Endothelial cell of umbilical vein (primary cell): ENCODE measurements around the gene SNN. TPM values are rescaled to one million over a fixed set of nuclear protein-coding genes. Genes with fewer than 3 reads are reported as not detected.

Experiments used
- BruUV-seq: library from RNA; stranded (reverse); fragments of 400-500 nt; replicated peaks from 2 replicates; lab custom pipeline; 2021; lab: Mats Ljungman, UMichigan
- CTCF ChIA-PET: fragments of 300-600, 350-600 bp; sonication (Branson Sonifier 250); formaldehyde crosslinking; loops from one replicate; lab custom pipeline; 2021; ENCODE audit warnings: antibody characterized with exemption, inconsistent platforms; lab: Charles Lee
- POLR2A ChIA-PET: fragments of 300-600, 350-600 bp; sonication (Branson Sonifier 250); formaldehyde crosslinking; loops from one replicate; lab custom pipeline; 2021; ENCODE audit warnings: antibody characterized with exemption, inconsistent platforms; lab: Charles Lee
- DNase-seq: peaks from one replicate; pipeline ENCODE4 v3.0.0-alpha.2; 2011; ENCODE audit warnings: low read depth, low spot score
- FAIRE-seq: peaks from 2 replicates; lab custom pipeline; 2011; peaks lifted over from hg19 to GRCh38; lab: Jason Lieb, UNC
- H2AFZ ChIP-seq: 2 replicates; pipeline ENCODE4 v1.6.0; 2012; ENCODE audit warnings: low read depth, low read length, control low read depth, inconsistent platforms
- H3K27ac ChIP-seq: 2 replicates; pipeline ENCODE4 v1.5.1; 2011; ENCODE audit warnings: low read depth, mild to moderate bottlenecking, control low read depth, low read length, moderate library complexity; ENCODE audit not compliant: insufficient read depth
- H3K27me3 ChIP-seq, 2 experiments: 2 replicates each; pipeline versions ENCODE4 v1.6.0 to v1.6.1; 2011; ENCODE audit warnings: low read length in 2 of 2, mixed read lengths in 1 of 2; ENCODE audit not compliant: control insufficient read depth in 2 of 2, insufficient read depth in 2 of 2
- H3K36me3 ChIP-seq, 2 experiments: 2 replicates in 1 of 2; 3 replicates in 1 of 2; pipeline ENCODE4 v1.5.1; 2011; ENCODE audit warnings: low read length in 2 of 2, mild to moderate bottlenecking in 1 of 2, moderate library complexity in 1 of 2; ENCODE audit not compliant: control insufficient read depth in 2 of 2, insufficient read depth in 2 of 2; ENCODE audit errors: extremely low read depth in 1 of 2
- H3K4me1 ChIP-seq: 3 replicates; pipeline ENCODE4 v1.5.1; 2011; ENCODE audit warnings: mild to moderate bottlenecking, low read length; ENCODE audit not compliant: control insufficient read depth, insufficient read depth; ENCODE audit errors: extremely low read depth
- H3K4me2 ChIP-seq: 2 replicates; pipeline ENCODE4 v1.6.1; 2011; ENCODE audit warnings: low read length, control low read depth, mixed read lengths; ENCODE audit not compliant: insufficient read depth
- H3K4me3 ChIP-seq, 3 experiments: fragments of 200-600 bp in 1 of 3; sonication (generic), shearing (Covaris generic) in 1 of 3; replicated peaks in 1 of 3; 2 replicates each; pipeline ENCODE4 v1.5.1; 2011 to 2016; ENCODE audit warnings: control low read depth in 3 of 3, low read length in 3 of 3, mild to moderate bottlenecking in 2 of 3, inconsistent platforms in 1 of 3, low read depth in 1 of 3, moderate library complexity in 1 of 3; ENCODE audit not compliant: insufficient read depth in 1 of 3
- H3K79me2 ChIP-seq: 2 replicates; pipeline ENCODE4 v1.6.0; 2012; ENCODE audit warnings: low read length, inconsistent platforms; ENCODE audit not compliant: control insufficient read depth, insufficient read depth
- H3K9ac ChIP-seq: replicated peaks from 2 replicates; pipeline ENCODE3; 2011; ENCODE audit warnings: low read length, control low read depth; ENCODE audit not compliant: insufficient read depth; ENCODE audit errors: extremely low read depth
- H3K9me1 ChIP-seq: replicated peaks from 3 replicates; pipeline ENCODE4 v1.6.0; 2011; ENCODE audit warnings: mild to moderate bottlenecking, low read length; ENCODE audit not compliant: control insufficient read depth, insufficient read depth; ENCODE audit errors: extremely low read depth
- H3K9me3 ChIP-seq: replicated peaks from 2 replicates; pipeline ENCODE4 v1.5.1; 2012; ENCODE audit warnings: low read length, inconsistent platforms; ENCODE audit not compliant: control insufficient read depth, insufficient read depth
- H4K20me1 ChIP-seq: replicated peaks from 2 replicates; pipeline ENCODE3; 2011; ENCODE audit warnings: mild to moderate bottlenecking, low read length; ENCODE audit not compliant: control insufficient read depth, insufficient read depth; ENCODE audit errors: extremely low read depth
- EZH2 ChIP-seq: IDR thresholded peaks from 2 replicates; pipeline ENCODE4 v1.6.1; 2012; ENCODE audit warnings: borderline replicate concordance, low read depth, mild to moderate bottlenecking, moderate library complexity, low read length, inconsistent platforms; ENCODE audit not compliant: severe bottlenecking
- FOS ChIP-seq: IDR thresholded peaks from 2 replicates; pipeline ENCODE4 v1.6.1; 2011; ENCODE audit warnings: mild to moderate bottlenecking, low read length, moderate library complexity, borderline replicate concordance; ENCODE audit not compliant: insufficient read depth
- GATA2 ChIP-seq: IDR thresholded peaks from 2 replicates; pipeline ENCODE4 v1.7.0; 2011; ENCODE audit warnings: low read depth, mild to moderate bottlenecking, moderate library complexity, mixed read lengths, low read length; ENCODE audit not compliant: insufficient read length, insufficient read depth
- JUN ChIP-seq: IDR thresholded peaks from 2 replicates; pipeline ENCODE4 v1.6.1; 2011; ENCODE audit warnings: borderline replicate concordance, low read depth; ENCODE audit not compliant: insufficient read length, insufficient read depth
- MYC ChIP-seq: IDR thresholded peaks from one replicate; pipeline ENCODE4 v1.6.1; 2011; ENCODE audit warnings: mild to moderate bottlenecking, low read depth, low read length
- POLR2A ChIP-seq: IDR thresholded peaks from 2 replicates; pipeline ENCODE4 v1.6.1; 2012; ENCODE audit warnings: low read depth, mild to moderate bottlenecking, control low read depth, low read length
- POLR2AphosphoS5 ChIP-seq: IDR thresholded peaks from 2 replicates; pipeline ENCODE4 v1.6.1; 2012; ENCODE audit warnings: low read depth, mild to moderate bottlenecking, control low read depth, low read length, moderate library complexity; ENCODE audit not compliant: insufficient read depth
- dilution Hi-C: fragments of 300-500 bp; cut with MboI; formaldehyde crosslinking; loops from one replicate; pipeline ENCODE4 v1.15.0; 2019; ENCODE audit warnings: low sequenced_read_pairs; ENCODE audit not compliant: extremely low pct_ligation_motif_present
- intact Hi-C: fragments of 100-400 bp; cut with micrococcal nuclease; formaldehyde crosslinking; loops from one replicate; pipeline ENCODE4 v1.10.0; 2022
- polyA plus RNA-seq, 4 experiments: library from polyadenylated mRNA; depleted of rRNA in 3 of 4; stranded (reverse) in 3 of 4; unstranded in 1 of 4; fragments of >200 nt; gene quantifications; 2 replicates each; pipeline versions ENCODE4 v1.2.1 to v1.2.3, GENCODE V29; 2011 to 2012; ENCODE audit warnings: missing spikeins in 1 of 4
- total RNA-seq: library from RNA; stranded (reverse); gene quantifications from 2 replicates; pipeline ENCODE4 v1.2.3, GENCODE V29; 2021
- TF ChIP-seq, protein P1 (sequence below), 2 donors: IDR thresholded peaks; 1 replicate in 1 of 2; 2 replicates in 1 of 2; pipeline ENCODE4 v1.5.1; 2011; ENCODE audit warnings: low read length in 2 of 2, mild to moderate bottlenecking in 2 of 2, moderate library complexity in 2 of 2, control low read depth in 1 of 2, inconsistent platforms in 1 of 2, low read depth in 1 of 2; ENCODE audit not compliant: insufficient read depth in 1 of 2; ENCODE audit errors: extremely low read depth in 1 of 2
- TF ChIP-seq, protein P2 (sequence below): IDR thresholded peaks from 2 replicates; pipeline ENCODE4 v1.6.1; 2011; ENCODE audit not compliant: insufficient read depth, insufficient read length

The SNN gene
- total and polyA plus RNA-seq, 2 donors (not counting 3 experiments of a cell fraction or from before 2014, with no cell fraction given) = 17.7 to 24.1 TPM

DNA sequence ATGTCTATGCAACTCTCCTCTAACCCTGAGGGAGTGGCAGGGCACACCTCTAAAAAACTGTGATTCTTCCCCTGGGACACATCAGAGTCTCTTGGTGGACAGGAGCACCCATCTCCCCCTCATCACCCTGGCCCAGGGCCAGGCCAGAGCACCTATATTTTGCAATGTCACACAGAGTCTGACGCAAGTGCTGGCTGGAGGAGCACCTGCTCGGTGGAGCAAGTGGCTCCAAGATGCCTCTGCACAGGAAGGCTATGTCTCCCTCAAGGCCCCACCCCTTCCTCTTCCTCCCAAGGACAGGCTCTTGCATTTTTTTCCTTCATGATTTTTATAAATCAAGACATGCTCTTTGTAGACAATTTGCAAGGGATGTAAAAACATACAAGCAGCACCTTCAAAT lies 13.3 kb downstream of the SNN start:
- Histone ChIP-seq H3K4me1 (no peaks in the 10 kb centered on the region), H3K9me3 (no peaks in the 10 kb centered on the region), H4K20me1 (no peaks in the 10 kb centered on the region), H3K27me3 (no peaks in the 10 kb centered on the region), H3K4me2 (no peak overlapping the region), H2AFZ (no peak overlapping the region), H3K4me3 (no peak overlapping the region), H3K9ac (no peak overlapping the region), H3K9me1 (no peaks in the 10 kb centered on the region), H3K79me2 (no peaks in the 10 kb centered on the region), H3K36me3 (peaks cover 11 to 35% of the 10 kb centered on the region in 2 experiments), H3K27ac (no peak overlapping the region)
- ChIA-PET CTCF (no interaction called here), POLR2A (no interaction called here)
- BruUV-seq = no TSS peak
- intact Hi-C loops = no loop called here
- dilution Hi-C loops = no loop called here
- TF ChIP-seq POLR2AphosphoS5 (no peak), MYC (no peak), POLR2A (no peak), JUN (no peak), GATA2 (no peak), FOS (no peak), EZH2 (no peak)
- TF ChIP-seq, protein P1, sequence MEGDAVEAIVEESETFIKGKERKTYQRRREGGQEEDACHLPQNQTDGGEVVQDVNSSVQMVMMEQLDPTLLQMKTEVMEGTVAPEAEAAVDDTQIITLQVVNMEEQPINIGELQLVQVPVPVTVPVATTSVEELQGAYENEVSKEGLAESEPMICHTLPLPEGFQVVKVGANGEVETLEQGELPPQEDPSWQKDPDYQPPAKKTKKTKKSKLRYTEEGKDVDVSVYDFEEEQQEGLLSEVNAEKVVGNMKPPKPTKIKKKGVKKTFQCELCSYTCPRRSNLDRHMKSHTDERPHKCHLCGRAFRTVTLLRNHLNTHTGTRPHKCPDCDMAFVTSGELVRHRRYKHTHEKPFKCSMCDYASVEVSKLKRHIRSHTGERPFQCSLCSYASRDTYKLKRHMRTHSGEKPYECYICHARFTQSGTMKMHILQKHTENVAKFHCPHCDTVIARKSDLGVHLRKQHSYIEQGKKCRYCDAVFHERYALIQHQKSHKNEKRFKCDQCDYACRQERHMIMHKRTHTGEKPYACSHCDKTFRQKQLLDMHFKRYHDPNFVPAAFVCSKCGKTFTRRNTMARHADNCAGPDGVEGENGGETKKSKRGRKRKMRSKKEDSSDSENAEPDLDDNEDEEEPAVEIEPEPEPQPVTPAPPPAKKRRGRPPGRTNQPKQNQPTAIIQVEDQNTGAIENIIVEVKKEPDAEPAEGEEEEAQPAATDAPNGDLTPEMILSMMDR (IDR thresholded peaks at IDR 0.05; ENCODE audit: extremely low read depth in 1 of 2, insufficient read depth in 1 of 2, low read depth in 1 of 2, low read length in 2 of 2) = no peak
- TF ChIP-seq, protein P2, sequence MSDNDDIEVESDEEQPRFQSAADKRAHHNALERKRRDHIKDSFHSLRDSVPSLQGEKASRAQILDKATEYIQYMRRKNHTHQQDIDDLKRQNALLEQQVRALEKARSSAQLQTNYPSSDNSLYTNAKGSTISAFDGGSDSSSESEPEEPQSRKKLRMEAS = no peak
- FAIRE-seq (no peak), DNase-seq (no peak)
